Measurements from ENCODE around the gene PRRG1.
"Not testable (repeated sequence)": the region's sequence is repeated elsewhere in the genome, so short reads cannot be mapped to it uniquely, and the experiment has no call there.

DNA sequence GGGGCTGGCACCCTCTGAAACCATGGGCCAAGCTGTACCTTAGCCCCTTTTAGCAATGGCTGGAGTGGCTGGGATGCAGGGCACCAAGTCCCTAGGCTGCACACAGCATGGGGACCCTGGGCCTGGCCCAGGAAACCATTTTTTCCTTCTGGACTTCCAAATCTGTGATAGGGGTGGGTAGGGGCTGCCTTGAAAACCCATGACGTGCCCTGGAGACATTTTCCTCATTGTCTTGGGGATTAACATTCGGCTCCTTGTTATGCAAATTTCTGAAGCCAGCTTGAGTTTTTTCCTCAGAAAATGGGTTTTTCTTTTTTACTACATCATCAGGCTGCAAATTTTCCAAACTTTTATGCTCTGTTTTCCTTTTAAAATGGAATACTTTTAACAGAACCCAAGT is 79.8 kb downstream of the PRRG1 start:
- TF ChIP-seq EP300 (conservative IDR thresholded peaks at IDR 0.05; ENCODE audit: poor library complexity, severe bottlenecking); REST (IDR thresholded peaks at IDR 0.05; ENCODE audit: borderline replicate concordance); EZH2 (IDR thresholded peaks at IDR 0.05; ENCODE audit: borderline replicate concordance, insufficient read depth, low read length, poor library complexity, severe bottlenecking); RAD21 (conservative IDR thresholded peaks at IDR 0.05); POLR2AphosphoS5 (IDR thresholded peaks at IDR 0.05); SMC3 (conservative IDR thresholded peaks at IDR 0.05; ENCODE audit: poor library complexity); TAF1 (IDR thresholded peaks at IDR 0.05; ENCODE audit: low read depth): not testable (repeated sequence)
- TF ChIP-seq, protein P1, sequence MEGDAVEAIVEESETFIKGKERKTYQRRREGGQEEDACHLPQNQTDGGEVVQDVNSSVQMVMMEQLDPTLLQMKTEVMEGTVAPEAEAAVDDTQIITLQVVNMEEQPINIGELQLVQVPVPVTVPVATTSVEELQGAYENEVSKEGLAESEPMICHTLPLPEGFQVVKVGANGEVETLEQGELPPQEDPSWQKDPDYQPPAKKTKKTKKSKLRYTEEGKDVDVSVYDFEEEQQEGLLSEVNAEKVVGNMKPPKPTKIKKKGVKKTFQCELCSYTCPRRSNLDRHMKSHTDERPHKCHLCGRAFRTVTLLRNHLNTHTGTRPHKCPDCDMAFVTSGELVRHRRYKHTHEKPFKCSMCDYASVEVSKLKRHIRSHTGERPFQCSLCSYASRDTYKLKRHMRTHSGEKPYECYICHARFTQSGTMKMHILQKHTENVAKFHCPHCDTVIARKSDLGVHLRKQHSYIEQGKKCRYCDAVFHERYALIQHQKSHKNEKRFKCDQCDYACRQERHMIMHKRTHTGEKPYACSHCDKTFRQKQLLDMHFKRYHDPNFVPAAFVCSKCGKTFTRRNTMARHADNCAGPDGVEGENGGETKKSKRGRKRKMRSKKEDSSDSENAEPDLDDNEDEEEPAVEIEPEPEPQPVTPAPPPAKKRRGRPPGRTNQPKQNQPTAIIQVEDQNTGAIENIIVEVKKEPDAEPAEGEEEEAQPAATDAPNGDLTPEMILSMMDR (IDR thresholded peaks at IDR 0.05; ENCODE audit: poor library complexity, severe bottlenecking), result not testable (repeated sequence)

Data from neural cell (in vitro differentiated cells).